ENCODE measurements around the gene STAT1.
"Not testable (repeated sequence)": the region's sequence is repeated elsewhere in the genome, so short reads cannot be mapped to it uniquely, and the experiment has no call there.

Gene STAT1

DNA sequence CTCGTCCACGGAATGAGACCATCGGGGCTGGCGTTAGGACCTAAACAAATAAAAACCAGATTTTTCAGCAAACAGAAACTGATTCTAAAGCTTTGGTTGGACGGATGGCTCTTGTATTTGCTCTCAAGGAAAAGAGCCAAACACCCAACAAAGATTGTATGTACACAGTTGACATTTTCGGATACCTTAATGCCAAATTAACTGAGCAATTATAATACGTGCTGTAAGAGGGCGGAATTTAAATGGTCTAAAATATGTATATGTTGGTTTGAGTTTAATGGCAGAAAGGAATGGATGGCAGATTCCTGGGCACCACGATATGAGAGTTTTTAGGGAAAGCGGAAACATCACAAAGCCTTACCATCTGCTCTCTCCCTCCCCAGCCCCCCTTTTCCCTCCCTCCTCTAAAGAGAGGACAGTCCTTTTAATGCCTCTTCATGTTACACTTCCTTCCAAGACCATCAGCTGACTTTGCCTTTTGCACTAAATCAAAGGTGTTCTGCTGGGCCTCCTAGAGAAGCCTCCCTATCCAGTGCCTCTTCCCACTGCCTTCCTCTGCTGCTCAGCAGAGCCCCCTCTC is 33.3 kb downstream of the STAT1 start:
- DNase-seq: no peak

- DNase-seq: no peak
These were observed 33.9 kb downstream of the STAT1 start for GRCh38 chr2:190979906-190980629.

DNA sequence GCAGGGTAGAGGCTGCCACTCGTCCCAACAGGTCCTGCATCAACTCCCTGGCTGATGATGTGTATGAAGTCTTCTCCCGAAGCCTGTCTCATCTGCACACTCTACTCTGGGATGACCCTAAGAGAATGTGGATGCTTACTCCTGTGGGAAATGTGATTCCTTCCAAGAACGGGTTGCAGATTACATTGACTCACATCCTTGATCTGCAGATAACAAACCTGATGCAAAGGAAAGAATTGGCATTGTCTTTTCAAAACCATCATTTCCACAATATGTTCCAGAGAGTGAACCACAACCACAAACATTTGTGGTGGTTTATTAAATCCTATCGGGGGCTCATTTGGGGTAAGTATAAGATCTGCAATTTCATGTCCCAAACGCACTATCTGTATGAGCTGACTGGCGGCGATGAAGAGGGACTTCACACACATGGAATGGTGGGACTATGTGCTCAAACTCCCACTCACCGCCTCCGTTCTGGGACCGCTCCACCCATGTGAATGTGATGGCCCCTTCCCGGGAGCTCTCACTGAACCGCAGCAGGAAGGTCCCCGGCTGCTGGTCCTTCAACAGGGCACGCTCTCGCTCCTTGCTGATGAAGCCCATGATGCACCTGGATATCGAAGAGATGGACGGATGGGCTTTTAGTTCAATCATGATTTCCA is 35.5 kb downstream of the STAT1 start:
- no peak for DNase-seq

DNA sequence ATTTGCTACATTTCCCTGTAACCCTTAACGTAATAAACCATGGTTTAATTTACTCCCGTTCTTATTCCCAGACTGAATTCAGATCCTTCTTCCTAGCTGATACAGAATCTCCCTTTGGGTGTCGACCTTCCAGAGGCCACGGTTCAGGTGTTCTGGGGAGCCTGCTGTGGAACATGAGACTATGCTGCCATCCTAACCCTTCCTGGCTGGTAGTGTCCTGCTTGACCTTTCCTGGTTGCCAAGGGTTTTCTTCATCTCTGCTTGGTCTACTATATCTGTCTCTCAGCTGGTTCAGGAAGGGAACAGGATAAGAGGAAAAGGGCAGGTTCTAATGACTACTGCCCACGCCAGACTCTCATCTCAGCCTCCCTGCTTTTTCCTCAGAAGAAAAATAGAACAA is 36.5 kb downstream of the STAT1 start:
- DNase-seq: no peak

- no peak for DNase-seq
These were observed 37.5 kb downstream of the STAT1 start for GRCh38 chr2:190976521-190976920.

DNA sequence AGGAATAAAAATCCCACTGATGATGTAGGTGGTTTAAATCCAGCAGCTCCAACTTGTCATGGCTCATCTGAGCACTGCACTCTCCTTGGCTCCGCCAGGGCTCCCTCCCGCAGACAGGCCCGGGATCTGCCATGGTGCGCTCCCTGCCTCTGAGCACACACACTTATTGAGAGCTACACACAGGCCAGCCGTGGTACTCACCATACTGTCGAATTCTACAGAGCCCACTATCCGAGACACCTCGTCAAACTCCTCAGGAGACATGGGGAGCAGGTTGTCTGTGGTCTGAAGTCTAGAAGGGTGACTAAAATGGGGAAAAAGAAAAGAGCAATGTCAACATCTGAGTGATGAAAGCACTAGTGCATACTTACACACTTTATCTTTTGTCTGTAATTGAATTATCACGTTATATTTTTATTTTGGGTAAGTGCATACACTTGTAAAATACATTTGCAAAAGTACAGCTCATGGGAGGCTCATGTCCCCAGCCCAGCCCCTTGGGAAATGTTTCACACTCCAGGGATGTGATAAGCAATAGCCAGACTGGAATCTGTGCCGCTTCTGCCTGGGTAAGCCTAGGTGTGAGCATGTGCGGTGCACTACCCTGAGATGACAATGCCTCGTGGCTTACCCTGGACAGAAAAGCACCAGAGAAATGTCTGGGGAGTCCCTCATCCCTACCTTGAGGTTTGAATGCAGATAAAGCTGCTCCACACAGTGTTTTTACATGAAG is 39.2 kb downstream of the STAT1 start:
- DNase-seq: no peak

DNA sequence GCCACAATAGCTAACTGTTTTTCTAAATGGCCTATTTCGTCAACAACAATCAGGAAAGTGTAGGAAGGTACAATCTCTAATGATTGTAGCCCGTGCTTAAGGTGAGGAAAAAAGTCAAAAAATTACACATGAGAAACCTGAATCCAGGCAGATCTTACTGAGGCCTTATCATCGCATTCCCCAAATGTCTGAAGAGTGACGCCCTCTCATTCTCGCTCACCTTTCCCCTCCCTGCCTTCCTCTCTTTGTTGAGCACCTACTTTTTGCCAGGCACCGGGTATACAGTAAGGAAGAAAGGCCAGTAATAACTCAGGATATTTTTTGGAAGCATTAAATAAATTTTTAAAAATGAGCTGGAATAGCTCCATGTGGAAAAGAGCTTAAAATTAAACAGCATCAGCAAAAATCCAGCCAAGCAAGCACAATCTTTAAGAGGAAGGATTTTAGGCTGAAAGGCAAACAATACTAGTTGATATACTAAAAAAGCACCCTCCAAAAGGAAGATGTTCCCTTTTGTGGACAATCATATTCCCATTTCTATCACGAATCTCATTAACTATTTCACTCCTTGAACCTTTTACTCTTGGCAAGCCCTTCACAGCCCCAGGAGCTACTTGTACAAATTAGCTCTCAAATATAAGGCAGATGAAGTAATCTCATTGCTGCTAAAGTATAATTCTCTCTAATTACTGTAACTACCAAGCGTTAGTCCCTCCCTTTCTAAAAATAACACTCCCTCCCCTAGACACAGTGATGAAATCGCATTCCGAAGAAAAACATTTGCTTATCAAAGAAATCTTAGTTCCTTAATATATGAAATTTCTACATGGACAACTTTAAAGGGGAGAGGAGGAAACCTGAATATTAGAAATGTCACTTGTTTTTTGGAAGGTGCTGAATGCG is 40.0 kb downstream of the STAT1 start:
- no peak for DNase-seq

DNA sequence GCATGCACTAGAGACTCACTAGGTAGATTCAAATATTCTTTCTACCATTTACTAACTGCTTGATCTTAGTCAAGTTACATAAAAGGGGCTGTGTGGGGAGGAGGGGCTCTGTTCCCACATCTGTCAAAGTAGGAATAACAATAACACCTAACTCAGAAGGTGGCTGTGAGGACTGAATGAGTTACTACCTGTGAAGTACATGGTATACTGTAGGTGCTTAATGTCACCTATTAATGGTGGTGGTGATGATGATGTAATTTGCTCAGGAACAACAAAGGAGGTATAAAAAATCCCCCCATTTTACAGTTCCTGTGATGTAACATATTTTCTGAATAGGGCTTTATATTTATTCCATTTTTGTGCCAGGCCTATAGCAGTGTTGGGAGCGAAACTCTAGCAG is 40.7 kb downstream of the STAT1 start:
- no peak for DNase-seq

- DNase-seq: no peak
These were observed 41.1 kb downstream of the STAT1 start for GRCh38 chr2:190972846-190973245.

DNA sequence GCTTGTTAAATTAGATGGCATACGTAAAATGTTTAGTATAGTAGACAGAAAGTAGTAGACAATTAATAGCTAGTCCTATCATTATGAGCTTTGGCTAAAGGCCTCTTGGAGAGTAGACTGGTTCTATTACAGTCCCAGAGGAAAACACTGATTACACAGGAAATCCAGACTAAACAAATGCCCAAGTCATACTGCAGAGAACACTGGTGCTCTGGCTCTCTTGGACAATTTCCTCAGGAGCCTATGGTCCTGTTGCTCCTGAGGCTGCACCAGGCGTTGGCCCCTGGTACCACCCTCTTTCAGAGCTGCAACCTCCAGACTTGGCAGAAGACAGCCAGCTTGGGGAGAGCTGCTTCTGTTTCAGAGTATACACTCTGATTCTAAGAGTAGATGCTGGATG is 41.8 kb downstream of the STAT1 start:
- no peak for DNase-seq

- no peak for DNase-seq
These were observed 43.0 kb downstream of the STAT1 start for GRCh38 chr2:190970873-190971506.

- DNase-seq: no peak
These were observed 43.8 kb downstream of the STAT1 start for GRCh38 chr2:190970160-190970559.

DNA sequence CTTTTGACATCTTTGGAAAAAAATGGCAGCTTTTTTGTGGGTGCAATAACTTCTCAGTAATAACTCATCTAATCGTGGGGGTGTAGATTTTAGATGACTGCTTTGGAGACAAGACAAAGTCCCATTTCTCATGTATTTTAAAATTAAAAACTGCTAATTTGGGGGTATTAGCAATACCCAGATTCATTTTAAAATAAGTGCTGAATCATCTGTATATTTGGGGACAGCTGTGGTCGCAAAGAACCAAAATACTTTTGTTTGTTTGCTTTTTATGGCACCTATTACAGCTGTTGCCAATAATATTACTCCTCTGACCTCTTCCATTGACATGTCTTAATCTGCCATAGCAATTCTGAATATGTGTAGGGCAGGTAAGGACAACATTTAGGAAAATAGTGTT is 45.4 kb downstream of the STAT1 start:
- no peak for DNase-seq

DNA sequence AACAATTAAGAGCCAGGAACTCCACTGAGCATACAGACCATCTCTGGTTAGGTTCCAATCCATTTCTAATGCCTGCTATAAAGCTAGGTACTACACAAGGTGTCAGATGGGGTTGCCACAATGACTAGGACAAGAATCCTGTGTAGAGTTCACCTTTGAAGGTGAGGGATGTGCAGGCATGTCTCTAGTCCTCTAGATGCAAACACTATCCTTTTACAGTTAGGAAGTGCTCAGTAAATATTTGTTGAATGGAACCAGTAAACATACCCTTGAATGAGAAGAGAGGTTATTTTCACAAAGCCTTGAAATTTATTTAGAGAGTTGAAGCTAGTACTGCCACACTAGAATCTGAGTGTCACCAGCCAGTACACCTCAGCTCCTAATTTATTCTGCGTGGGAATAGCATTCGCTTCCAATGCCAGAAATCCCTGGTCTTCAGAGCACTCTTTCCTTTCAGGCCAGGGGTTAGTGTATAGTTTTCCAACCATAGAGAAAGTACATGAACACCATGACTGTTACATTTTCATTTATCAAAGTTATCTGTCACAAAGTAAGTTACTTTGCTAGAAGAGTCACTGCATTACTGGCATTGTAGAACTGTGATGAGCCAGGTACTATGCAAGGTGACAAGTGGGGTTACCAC is 48.3 kb downstream of the STAT1 start:
- no peak for DNase-seq

- DNase-seq: peak; percentile 51
These were observed 49.7 kb downstream of the STAT1 start for GRCh38 chr2:190964170-190964795.

DNA sequence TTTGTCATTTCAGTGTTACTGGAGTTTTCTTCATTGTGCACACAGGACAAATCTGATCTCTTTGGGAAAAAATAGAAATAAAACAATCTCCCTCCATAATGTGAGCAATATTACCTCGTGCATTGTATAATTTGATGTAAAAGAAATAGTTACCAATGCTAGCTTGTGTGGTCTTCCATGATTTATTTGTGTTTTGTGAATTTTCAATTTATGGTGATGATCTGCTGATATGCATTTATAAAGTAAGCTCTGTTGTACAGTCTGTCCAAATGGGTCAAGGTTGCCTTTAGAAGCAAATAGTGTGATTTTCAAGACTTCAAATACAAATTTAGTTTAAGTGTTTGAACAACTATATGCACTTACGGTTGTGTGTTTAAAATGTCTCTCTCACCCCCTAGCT is 50.9 kb downstream of the STAT1 start:
- DNase-seq: no peak

DNA sequence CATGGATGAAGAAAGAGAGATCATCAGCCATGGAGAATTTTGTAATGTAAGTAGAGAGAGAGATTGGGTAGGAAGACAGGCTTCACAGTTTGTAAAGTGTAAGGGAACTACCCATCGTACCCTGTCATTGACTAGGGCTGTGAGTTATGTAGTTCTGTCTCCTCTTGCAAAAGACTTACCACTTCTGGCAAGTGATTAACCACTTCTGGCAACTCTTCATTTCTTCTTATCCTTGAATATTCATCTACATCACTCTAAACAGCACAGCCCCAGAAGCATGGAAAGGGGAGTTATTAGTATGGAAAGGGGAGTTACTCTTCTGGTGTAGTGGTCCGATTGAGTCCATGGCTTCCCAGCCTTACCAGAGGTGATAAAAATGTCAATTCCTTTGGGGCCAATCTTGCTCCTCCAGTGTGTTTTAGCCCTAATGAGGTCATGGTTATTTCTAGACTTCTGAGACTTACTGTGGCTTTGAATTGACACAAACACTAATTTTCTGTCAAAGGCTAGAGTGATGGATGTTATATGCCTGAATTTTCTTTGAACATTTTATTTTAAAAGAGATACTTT is 52.0 kb downstream of the STAT1 start:
- DNase-seq: no peak

GRCh38 chr2:190961117-190961516 is 52.9 kb downstream of the STAT1 start:
- DNase-seq: not testable (repeated sequence)

DNA sequence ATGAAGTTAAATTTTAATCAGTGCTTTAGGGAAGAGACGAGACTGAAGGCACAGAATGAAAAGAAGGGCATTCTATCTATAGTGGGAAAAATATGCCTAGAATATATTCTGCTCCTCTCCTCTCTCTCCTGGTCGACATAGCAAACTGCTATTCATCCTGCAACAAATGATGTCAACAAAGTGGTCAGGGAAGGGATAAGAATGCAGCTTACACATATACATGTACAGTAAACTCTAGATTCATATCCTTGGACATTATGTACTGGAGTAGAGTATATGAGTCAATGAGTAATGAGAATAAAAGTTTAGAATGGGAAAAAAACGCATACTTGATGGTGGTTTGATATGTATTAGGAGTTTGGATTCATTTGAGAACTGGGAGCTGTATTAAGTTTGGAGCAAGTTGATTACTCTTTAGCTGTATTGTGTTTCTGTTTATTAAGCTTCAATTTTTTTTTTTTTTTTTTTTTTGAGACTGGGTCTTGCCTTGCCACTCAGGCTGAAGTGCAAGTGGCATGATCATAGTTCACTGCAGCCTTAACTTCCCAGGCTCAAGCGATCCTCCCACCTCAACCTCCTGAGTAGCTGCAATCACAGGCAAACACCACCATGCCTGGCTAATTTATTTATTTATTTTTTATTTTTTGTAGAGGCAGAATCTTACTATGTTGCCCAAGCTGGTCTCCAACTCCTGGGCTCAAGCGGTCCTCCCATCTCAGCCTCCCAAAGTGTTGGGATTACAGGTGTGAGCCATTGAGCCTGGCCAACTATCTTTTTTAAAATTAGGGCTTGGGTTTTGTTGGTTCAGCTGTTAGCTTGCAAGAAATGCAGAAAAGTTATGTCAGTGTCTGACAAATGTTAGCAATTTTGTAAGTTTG is 53.8 kb downstream of the STAT1 start:
- DNase-seq: no peak

- no peak for DNase-seq
These were observed 60.7 kb downstream of the STAT1 start for GRCh38 chr2:190953257-190953656.
